Prostate gland (tissue), 2 donors: ENCODE results near the gene STARD10. TPM values are rescaled to one million over a fixed set of nuclear protein-coding genes. Genes with fewer than 3 reads are reported as not detected.

ENCODE experiments used
- DNase-seq: peaks from one replicate; pipeline ENCODE4 v3.0.0-alpha.2; 2019; ENCODE audit warnings: low spot score
- H3K27ac ChIP-seq, 2 donors: fragments of 200-600 bp; sonication (generic); 2 replicates each; pipeline ENCODE4 v1.5.1; 2017 to 2019
- H3K27me3 ChIP-seq: fragments of 200-600 bp; sonication (generic); replicated peaks from 2 replicates; pipeline ENCODE4 v1.5.1; 2019; ENCODE audit not compliant: insufficient read depth
- H3K36me3 ChIP-seq, 2 donors: fragments of 200-600 bp; sonication (generic); 1 replicate in 1 of 2; 2 replicates in 1 of 2; pipeline versions ENCODE4 v1.5.1 to v1.8.1; 2017 to 2019
- H3K4me1 ChIP-seq: fragments of 200-600 bp; sonication (generic); replicated peaks from 2 replicates; pipeline ENCODE4 v1.5.1; 2019
- H3K4me3 ChIP-seq, 2 donors: fragments of 200-600 bp; sonication (generic); 2 replicates each; pipeline ENCODE4 v1.5.1; 2017 to 2019
- H3K9me3 ChIP-seq: fragments of 200-600 bp; sonication (generic); 2 replicates; pipeline ENCODE4 v1.5.1; 2017
- POLR2A ChIP-seq: fragments of 450-650 bp; IDR thresholded peaks from one replicate; pipeline ENCODE4 v1.6.1; 2016; ENCODE audit warnings: antibody characterized with exemption, mild to moderate bottlenecking
- POLR2AphosphoS5 ChIP-seq: sonication (generic); formaldehyde crosslinking; IDR thresholded peaks from one replicate; pipeline ENCODE4 v1.6.1; 2017; ENCODE audit warnings: antibody characterized with exemption
- WGBS: methylation state at CpG from one replicate; pipeline ENCODE4 v1.1.5; 2018; 5-methylcytosine and 5-hydroxymethylcytosine counted together
- intact Hi-C: fragments of 100-400 bp; cut with DNase I; formaldehyde crosslinking; loops from one replicate; pipeline ENCODE4 v1.14.2; 2022
- total RNA-seq, 2 donors: library from RNA; depleted of rRNA; stranded (reverse); fragments of >200 nt; gene quantifications; one replicate each; pipeline ENCODE4 v1.1.0, GENCODE V29; 2016
- TF ChIP-seq, protein P1 (sequence below), 4 experiments: fragments of 200-600 bp in 2 of 4; fragments of 450-650 bp in 2 of 4; sonication (generic) in 2 of 4; IDR thresholded peaks; 1 replicate in 3 of 4; 2 replicates in 1 of 4; pipeline ENCODE4 v1.5.1; 2016 to 2019; ENCODE audit warnings: antibody characterized with exemption in 4 of 4, mild to moderate bottlenecking in 2 of 4, moderate library complexity in 2 of 4

STARD10 gene
- total RNA-seq, 2 donors from 2014 or later, result 132 to 208 TPM

DNA sequence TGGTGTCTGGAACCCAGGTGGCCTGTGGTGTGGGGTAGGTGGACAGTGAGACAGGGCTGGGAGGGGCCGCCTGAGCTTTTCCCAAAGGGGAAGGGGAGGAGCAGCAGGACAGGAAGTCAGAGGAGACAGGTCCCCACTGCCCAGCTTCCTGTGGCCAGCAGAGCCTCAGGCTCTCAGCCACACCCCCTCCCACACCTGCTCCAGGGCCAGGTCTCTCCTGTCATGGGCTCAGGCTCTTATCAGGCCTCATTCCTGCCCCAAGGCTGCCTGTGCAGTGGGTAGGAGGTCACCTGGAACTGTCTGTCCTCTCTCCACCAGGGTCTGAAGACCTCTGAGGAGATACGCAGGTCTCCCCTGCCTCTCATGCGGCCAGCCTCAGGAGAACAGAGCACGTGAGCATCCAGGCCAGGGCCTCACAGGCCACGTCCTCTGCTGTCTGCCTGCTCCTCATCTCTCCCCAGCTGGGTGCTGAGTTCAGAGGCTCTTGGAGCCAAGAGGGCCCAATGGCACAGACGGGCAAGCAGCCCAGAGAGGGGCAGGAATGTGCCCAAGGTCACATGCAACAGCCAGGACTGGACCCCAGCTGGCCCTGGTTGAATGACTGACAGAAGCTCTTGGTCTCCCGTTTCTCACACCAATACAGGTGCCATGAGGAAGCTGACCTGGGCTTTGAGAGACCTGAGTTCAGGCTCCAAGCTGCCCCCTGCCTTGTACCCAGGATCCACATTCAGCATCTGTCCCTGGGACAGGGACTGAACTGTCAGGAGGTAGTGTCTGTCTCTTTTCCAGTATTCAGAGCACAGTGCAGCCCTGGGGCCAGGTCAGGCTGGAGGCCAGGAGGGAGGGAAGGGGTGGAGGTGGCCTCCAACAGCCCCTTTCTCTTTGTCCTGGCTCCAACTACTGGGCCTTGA lies 16.7 kb downstream of the STARD10 start:
- TF ChIP-seq POLR2A (no peak), POLR2AphosphoS5 (no peak)
- TF ChIP-seq, protein P1, sequence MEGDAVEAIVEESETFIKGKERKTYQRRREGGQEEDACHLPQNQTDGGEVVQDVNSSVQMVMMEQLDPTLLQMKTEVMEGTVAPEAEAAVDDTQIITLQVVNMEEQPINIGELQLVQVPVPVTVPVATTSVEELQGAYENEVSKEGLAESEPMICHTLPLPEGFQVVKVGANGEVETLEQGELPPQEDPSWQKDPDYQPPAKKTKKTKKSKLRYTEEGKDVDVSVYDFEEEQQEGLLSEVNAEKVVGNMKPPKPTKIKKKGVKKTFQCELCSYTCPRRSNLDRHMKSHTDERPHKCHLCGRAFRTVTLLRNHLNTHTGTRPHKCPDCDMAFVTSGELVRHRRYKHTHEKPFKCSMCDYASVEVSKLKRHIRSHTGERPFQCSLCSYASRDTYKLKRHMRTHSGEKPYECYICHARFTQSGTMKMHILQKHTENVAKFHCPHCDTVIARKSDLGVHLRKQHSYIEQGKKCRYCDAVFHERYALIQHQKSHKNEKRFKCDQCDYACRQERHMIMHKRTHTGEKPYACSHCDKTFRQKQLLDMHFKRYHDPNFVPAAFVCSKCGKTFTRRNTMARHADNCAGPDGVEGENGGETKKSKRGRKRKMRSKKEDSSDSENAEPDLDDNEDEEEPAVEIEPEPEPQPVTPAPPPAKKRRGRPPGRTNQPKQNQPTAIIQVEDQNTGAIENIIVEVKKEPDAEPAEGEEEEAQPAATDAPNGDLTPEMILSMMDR (IDR thresholded peaks at IDR 0.05), result no peak
- no peak for DNase-seq
- intact Hi-C loops, result no loop called here
- Histone ChIP-seq H3K4me1 (peaks cover 28% of the 10 kb centered on the region), H3K4me3 (no peak overlapping the region), H3K9me3 (no peaks in the 10 kb centered on the region), H3K27me3 (no peaks in the 10 kb centered on the region), H3K27ac (no peak overlapping the region), H3K36me3 (no peaks in the 10 kb centered on the region)
- 83% methylated on average over 7 of the region's 7 CpGs for WGBS

DNA sequence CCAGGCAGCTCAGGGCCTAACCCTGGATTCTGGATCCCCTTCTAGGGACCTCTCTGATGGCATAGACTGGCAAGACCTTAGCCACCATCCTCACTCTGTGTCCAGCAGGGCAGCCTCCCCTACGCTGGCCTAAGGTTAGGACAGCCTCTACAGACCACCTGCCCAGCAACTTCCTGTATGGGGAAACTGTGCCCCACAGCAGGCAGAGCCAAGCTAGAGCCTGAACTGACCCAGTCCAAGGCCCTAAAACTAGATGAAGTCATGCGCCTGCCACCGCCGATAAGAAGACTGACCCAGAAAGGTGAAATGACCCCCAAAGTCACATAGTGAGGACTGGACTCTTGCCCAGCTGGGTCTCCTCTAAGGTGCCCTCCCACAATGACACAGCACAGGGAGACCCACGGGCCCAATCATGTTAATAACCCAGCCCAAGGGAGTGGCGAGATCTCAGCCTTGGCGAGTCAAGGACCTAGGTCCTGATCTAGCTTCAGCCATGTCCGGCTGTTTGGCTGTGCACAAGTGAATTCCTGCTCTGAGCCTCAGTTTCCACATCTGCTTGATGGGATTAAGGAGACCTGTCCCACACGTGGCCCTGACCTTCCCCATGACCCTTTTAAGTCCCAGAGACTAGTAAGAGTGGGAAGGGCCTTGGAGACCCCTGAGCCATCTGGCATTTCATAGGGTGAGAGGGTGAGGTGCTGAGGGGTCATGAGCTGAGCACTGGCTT lies 17.6 kb downstream of the STARD10 start:
- Histone ChIP-seq H3K36me3 (no peaks in the 10 kb centered on the region), H3K27me3 (no peaks in the 10 kb centered on the region), H3K4me1 (peaks cover 29% of the 10 kb centered on the region), H3K4me3 (no peak overlapping the region), H3K27ac (no peak overlapping the region), H3K9me3 (no peaks in the 10 kb centered on the region)
- TF ChIP-seq POLR2A (no peak), POLR2AphosphoS5 (no peak)
- TF ChIP-seq, protein P1 (IDR thresholded peaks at IDR 0.05), result no peak
- DNase-seq, result no peak
- intact Hi-C loops, result no loop called here
- WGBS, result 88% methylated on average over 9 of the region's 9 CpGs

DNA sequence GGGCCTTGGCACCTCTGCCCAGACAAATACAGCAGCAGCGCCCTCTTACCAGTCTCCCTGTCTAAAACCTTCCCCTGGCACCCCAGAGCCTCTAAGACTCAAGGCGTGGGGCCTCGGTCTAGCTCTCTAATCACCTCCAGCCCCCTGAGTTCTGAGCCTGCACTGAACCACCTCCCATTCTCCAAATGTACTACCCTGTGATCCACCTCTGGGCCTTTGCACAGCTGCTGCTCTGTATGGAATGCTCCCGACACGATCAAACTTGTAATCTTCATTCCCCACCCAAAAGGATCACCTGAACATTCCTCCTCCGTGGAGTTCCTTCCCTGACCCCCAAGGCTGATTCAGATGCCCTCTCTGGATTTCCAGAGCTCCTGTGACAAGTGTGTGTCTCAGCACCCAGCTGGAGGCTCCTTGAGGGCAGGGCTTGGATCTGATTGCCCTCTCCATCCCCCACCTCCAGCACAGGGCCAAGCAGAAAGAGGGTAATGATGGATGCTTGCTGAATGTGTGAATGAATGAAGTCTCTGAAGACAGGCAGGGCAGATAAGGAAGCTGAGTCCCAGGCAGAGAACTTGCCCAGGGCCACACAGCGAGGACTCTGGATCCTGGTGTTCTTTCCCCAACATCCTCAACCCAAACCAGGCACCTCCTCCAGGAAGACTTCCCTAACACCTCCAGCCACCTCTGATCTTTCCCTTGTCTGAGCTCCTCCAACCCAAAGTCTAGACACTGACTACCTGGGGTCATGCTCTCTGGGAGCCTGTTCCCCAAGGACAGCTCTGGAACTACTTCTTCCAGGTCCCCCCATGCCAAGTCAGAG lies 18.3 kb downstream of the STARD10 start:
- H3K4me1 ChIP-seq, result peaks cover 30% of the 10 kb centered on the region
- H3K36me3 ChIP-seq, result no peaks in the 10 kb centered on the region
- H3K9me3 ChIP-seq, result no peaks in the 10 kb centered on the region
- H3K27ac ChIP-seq, result no peak overlapping the region
- no peaks in the 10 kb centered on the region for H3K27me3 ChIP-seq
- H3K4me3 ChIP-seq, result no peak overlapping the region
- WGBS, result 79% methylated on average over 7 of the region's 7 CpGs
- no peak for TF ChIP-seq POLR2A
- no peak for TF ChIP-seq POLR2AphosphoS5
- TF ChIP-seq, protein P1 (IDR thresholded peaks at IDR 0.05), result no peak
- DNase-seq, result no peak
- intact Hi-C loops, result no loop called here

DNA sequence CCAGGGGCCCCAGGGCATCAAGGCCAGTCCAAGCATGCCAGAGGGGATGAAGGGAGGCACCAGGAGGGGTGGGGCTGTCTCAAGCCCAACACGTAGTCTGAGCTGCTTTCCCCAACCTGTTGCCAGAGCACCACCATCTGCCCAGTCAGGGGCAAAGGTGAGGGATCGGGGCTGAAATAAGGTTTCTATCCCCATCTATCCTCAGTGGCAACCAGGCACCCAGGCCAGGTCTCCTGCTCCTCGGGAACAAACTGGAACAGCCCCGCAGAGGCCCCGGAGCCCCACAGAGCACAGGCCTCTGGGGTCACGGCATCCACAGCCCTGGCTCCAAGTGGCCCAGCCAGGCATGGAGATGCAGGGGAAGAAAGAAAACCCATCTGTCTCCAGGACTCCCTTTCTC lies 19.3 kb downstream of the STARD10 start:
- Histone ChIP-seq H3K27ac (no peak overlapping the region), H3K9me3 (no peaks in the 10 kb centered on the region), H3K4me1 (peaks cover 30% of the 10 kb centered on the region), H3K4me3 (no peak overlapping the region), H3K36me3 (no peaks in the 10 kb centered on the region), H3K27me3 (no peaks in the 10 kb centered on the region)
- WGBS, result 62% methylated on average over 6 of the region's 6 CpGs
- intact Hi-C loops, result no loop called here
- DNase-seq, result no peak
- TF ChIP-seq, protein P1 (IDR thresholded peaks at IDR 0.05), result no peak
